MM.1S (cell line): ENCODE data around the gene ELAVL4.

Source experiments
- DNase-seq: peaks from one replicate; pipeline ENCODE4 v3.0.0-alpha.2; 2015
- H2AFZ ChIP-seq: fragments of 300-600 bp; sonication (generic); 2 replicates; pipeline ENCODE4 v1.6.0; 2016; ENCODE audit warnings: antibody characterized with exemption, low read length
- H3F3A ChIP-seq: fragments of 300-600 bp; sonication (generic); 2 replicates; pipeline ENCODE4 v1.6.1; 2016; ENCODE audit warnings: mild to moderate bottlenecking, antibody characterized with exemption, low read length, moderate library complexity, mixed read lengths; ENCODE audit not compliant: insufficient read depth
- H3K27ac ChIP-seq: fragments of 300-600 bp; sonication (generic); 2 replicates; pipeline ENCODE4 v1.5.1; 2016; ENCODE audit warnings: mild to moderate bottlenecking, low read length
- H3K27me3 ChIP-seq: fragments of 300-600 bp; sonication (generic); replicated peaks from 2 replicates; pipeline ENCODE4 v1.6.0; 2016; ENCODE audit warnings: low read length; ENCODE audit not compliant: insufficient read depth
- H3K36me3 ChIP-seq: fragments of 300-600 bp; sonication (generic); replicated peaks from 2 replicates; pipeline ENCODE4 v1.6.1; 2016; ENCODE audit warnings: mild to moderate bottlenecking, low read length, mixed read lengths; ENCODE audit not compliant: insufficient read depth
- H3K4me1 ChIP-seq: fragments of 300-600 bp; sonication (generic); 2 replicates; pipeline ENCODE4 v1.6.1; 2016; ENCODE audit warnings: low read length, mixed read lengths
- H3K4me2 ChIP-seq: fragments of 300-600 bp; sonication (generic); 2 replicates; pipeline ENCODE4 v1.6.0; 2016; ENCODE audit warnings: low read depth, low read length
- H3K4me3 ChIP-seq: fragments of 300-600 bp; sonication (generic); 2 replicates; pipeline ENCODE4 v1.5.1; 2016; ENCODE audit warnings: low read length, mixed read lengths
- H3K79me2 ChIP-seq: fragments of 300-600 bp; sonication (generic); 2 replicates; pipeline ENCODE4 v1.6.1; 2016; ENCODE audit warnings: mixed run types, low read length, mixed read lengths
- H3K9ac ChIP-seq: fragments of 300-600 bp; sonication (generic); 2 replicates; pipeline ENCODE4 v1.6.1; 2016; ENCODE audit warnings: low read length, mixed read lengths
- H3K9me2 ChIP-seq: fragments of 300-600 bp; sonication (generic); replicated peaks from 2 replicates; pipeline ENCODE4 v1.6.1; 2016; ENCODE audit warnings: mild to moderate bottlenecking, low read length, mixed read lengths; ENCODE audit not compliant: insufficient read depth
- H3K9me3 ChIP-seq: fragments of 300-600 bp; sonication (generic); replicated peaks from 2 replicates; pipeline ENCODE4 v1.6.1; 2016; ENCODE audit warnings: mild to moderate bottlenecking, low read length, mixed read lengths; ENCODE audit not compliant: insufficient read depth
- H4K20me1 ChIP-seq: fragments of 300-600 bp; sonication (generic); 2 replicates; pipeline ENCODE4 v1.6.1; 2016; ENCODE audit warnings: mild to moderate bottlenecking, low read length, moderate library complexity, mixed read lengths; ENCODE audit not compliant: insufficient read depth
- EZH2 ChIP-seq: fragments of 300-600 bp; sonication (generic); optimal IDR thresholded peaks from 2 replicates; pipeline ENCODE3; 2017; ENCODE audit warnings: low read depth, mild to moderate bottlenecking, antibody characterized with exemption, low read length, mixed read lengths
- EZH2phosphoT487 ChIP-seq: fragments of 300-600 bp; sonication (generic); IDR thresholded peaks from 2 replicates; pipeline ENCODE4 v1.6.1; 2018; ENCODE audit warnings: antibody characterized with exemption, low read length
- TF ChIP-seq, protein P1 (sequence below): fragments of 300-600 bp; sonication (generic); IDR thresholded peaks from 2 replicates; pipeline ENCODE4 v1.5.1; 2016; ENCODE audit warnings: antibody characterized with exemption, low read length, mixed read lengths

Gene ELAVL4

DNA sequence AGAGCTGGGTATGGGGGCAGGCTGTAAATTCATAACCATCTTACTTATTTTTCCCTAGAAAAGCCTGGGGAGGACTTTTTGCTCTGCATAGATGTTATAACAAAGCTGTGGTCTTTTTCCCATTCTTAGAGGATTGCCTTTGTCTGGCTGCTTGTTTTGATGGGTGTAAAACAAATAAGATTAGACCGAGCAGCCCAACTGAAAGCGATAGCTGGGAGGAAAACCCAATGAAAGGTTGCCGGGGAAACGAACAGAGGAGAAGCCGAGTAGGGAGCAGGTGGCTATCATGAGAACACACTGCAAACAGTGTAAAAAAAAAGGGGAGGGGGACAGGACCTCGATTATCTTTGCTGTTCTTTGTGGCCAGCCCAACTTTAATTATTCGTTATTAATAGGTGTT, 1.9 kb downstream of the ELAVL4 start:
- Histone ChIP-seq H3K27ac (peak overlapping the region; percentile 12; the same call in 1 of the 2 replicates), H3K9me3 (no peaks in the 10 kb centered on the region), H3K79me2 (no peaks in the 10 kb centered on the region), H3K4me2 (peak overlapping the region; percentile 70), H4K20me1 (no peaks in the 10 kb centered on the region), H3K4me1 (peaks cover 6% of the 10 kb centered on the region), H3K36me3 (no peaks in the 10 kb centered on the region), H3K4me3 (peak overlapping the region; percentile 49), H3K27me3 (no peaks in the 10 kb centered on the region), H3F3A (no peaks in the 10 kb centered on the region), H3K9ac (peak overlapping the region; percentile 27; the same call in 1 of the 2 replicates), H3K9me2 (no peaks in the 10 kb centered on the region), H2AFZ (peak overlapping the region; percentile 39; the same call in 1 of the 2 replicates)
- DNase-seq = peak; percentile 46
- TF ChIP-seq, protein P1, sequence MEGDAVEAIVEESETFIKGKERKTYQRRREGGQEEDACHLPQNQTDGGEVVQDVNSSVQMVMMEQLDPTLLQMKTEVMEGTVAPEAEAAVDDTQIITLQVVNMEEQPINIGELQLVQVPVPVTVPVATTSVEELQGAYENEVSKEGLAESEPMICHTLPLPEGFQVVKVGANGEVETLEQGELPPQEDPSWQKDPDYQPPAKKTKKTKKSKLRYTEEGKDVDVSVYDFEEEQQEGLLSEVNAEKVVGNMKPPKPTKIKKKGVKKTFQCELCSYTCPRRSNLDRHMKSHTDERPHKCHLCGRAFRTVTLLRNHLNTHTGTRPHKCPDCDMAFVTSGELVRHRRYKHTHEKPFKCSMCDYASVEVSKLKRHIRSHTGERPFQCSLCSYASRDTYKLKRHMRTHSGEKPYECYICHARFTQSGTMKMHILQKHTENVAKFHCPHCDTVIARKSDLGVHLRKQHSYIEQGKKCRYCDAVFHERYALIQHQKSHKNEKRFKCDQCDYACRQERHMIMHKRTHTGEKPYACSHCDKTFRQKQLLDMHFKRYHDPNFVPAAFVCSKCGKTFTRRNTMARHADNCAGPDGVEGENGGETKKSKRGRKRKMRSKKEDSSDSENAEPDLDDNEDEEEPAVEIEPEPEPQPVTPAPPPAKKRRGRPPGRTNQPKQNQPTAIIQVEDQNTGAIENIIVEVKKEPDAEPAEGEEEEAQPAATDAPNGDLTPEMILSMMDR = no peak
- TF ChIP-seq EZH2phosphoT487 (no peak), EZH2 (no peak)

DNA sequence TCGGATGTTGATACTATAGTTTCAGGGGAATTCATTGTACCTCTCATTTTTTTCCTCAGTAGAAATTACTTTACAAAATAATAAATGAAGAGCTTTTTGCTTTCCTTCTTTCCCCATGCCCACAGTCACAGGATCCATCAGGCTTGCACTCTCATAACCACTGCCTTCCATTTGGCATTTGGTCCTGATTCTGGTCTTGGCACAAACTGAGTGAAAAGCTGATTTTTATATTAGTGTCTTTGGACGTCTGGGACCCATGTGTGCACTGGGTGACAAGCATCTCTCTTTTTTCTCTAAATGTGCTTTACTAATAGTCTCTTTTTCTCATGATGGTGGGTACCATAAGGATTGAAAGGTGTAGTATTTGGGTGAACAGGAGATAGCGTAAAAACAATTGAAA, 2.8 kb downstream of the ELAVL4 start:
- no peak overlapping the region for H3K4me2 ChIP-seq
- no peak for DNase-seq
- H4K20me1 ChIP-seq = no peaks in the 10 kb centered on the region
- peaks cover 6% of the 10 kb centered on the region for H3K4me1 ChIP-seq
- no peak overlapping the region for H3K4me3 ChIP-seq
- no peaks in the 10 kb centered on the region for H3K27me3 ChIP-seq
- H3K9me3 ChIP-seq = no peaks in the 10 kb centered on the region
- no peaks in the 10 kb centered on the region for H3F3A ChIP-seq
- no peak overlapping the region for H3K27ac ChIP-seq
- no peak overlapping the region for H3K9ac ChIP-seq
- H2AFZ ChIP-seq = no peak overlapping the region
- no peaks in the 10 kb centered on the region for H3K9me2 ChIP-seq
- TF ChIP-seq EZH2 (no peak), EZH2phosphoT487 (no peak)
- TF ChIP-seq, protein P1 = no peak
- H3K36me3 ChIP-seq = no peaks in the 10 kb centered on the region
- no peaks in the 10 kb centered on the region for H3K79me2 ChIP-seq

DNA sequence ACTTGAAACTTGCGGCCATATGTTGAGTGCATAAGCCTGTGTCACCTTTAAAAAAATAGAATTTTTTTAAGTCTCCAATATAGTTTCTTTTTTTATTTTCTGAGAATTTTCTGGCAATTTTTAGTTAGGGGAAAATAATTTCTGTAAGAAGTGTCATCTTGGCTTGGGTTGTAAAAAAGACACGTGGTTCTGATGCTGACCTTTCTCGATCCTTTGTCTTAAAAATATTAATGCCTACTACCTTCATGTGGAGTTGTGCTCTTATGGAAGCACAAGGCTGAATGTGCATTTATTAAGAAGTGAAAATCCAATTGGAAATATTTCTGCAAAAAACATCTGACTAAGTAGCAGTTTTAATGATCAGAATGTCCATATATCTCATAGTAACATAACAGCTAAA, 3.5 kb downstream of the ELAVL4 start:
- Histone ChIP-seq H3K9me3 (no peaks in the 10 kb centered on the region), H4K20me1 (no peaks in the 10 kb centered on the region), H3K9ac (no peak overlapping the region), H3K36me3 (no peaks in the 10 kb centered on the region), H3K9me2 (no peaks in the 10 kb centered on the region), H3K4me1 (peaks cover 6% of the 10 kb centered on the region), H3K79me2 (no peaks in the 10 kb centered on the region), H3K4me2 (no peak overlapping the region), H3K27me3 (no peaks in the 10 kb centered on the region), H3K27ac (no peak overlapping the region), H3F3A (no peaks in the 10 kb centered on the region), H3K4me3 (no peak overlapping the region), H2AFZ (no peak overlapping the region)
- TF ChIP-seq, protein P1 = no peak
- TF ChIP-seq EZH2phosphoT487 = no peak
- TF ChIP-seq EZH2 = no peak
- no peak for DNase-seq
